PC-9 (cell line): ENCODE data around the gene DGKE. TPM values are rescaled to one million over a fixed set of nuclear protein-coding genes. Genes with fewer than 3 reads are reported as not detected.

Source experiments
- BruUV-seq: library from RNA; stranded (reverse); fragments of 400-500 nt; replicated peaks from 2 replicates; lab custom pipeline; 2021; lab: Mats Ljungman, UMichigan
- CTCF ChIA-PET: fragments of 300-600 bp; sonication (Branson Sonifier 250); formaldehyde crosslinking; loops from one replicate; lab custom pipeline; 2022; ENCODE audit warnings: antibody characterized with exemption; lab: Charles Lee
- POLR2A ChIA-PET: fragments of 300-600 bp; sonication (Branson Sonifier 250); formaldehyde crosslinking; loops from one replicate; lab custom pipeline; 2022; ENCODE audit warnings: antibody characterized with exemption; ENCODE audit not compliant: unreplicated experiment; lab: Charles Lee
- DNase-seq, 2 experiments: peaks; one replicate each; pipeline versions ENCODE4 v3.0.0 to v3.0.0-alpha.2; 2015 to 2022; ENCODE audit warnings: mixed read lengths in 1 of 2
- H2AFZ ChIP-seq: fragments of 200-600 bp; sonication (generic); 2 replicates; pipeline ENCODE4 v1.8.1; 2017; ENCODE audit warnings: antibody characterized with exemption
- H3F3A ChIP-seq: fragments of 200-600 bp; sonication (generic); 2 replicates; pipeline ENCODE4 v1.8.1; 2017; ENCODE audit warnings: antibody characterized with exemption, mild to moderate bottlenecking, low read depth; ENCODE audit not compliant: insufficient read depth
- H3K27ac ChIP-seq: fragments of 200-600 bp; sonication (generic); 2 replicates; pipeline ENCODE4 v1.6.1; 2016; ENCODE audit warnings: mixed run types
- H3K27me3 ChIP-seq: fragments of 200-600 bp; sonication (generic); 2 replicates; pipeline ENCODE4 v1.6.1; 2016; ENCODE audit warnings: low read depth, mixed run types; ENCODE audit not compliant: insufficient read depth
- H3K36me3 ChIP-seq: fragments of 200-600 bp; sonication (generic); 2 replicates; pipeline ENCODE4 v1.6.1; 2016; ENCODE audit warnings: low read depth, mixed run types
- H3K4me1 ChIP-seq: fragments of 200-600 bp; sonication (generic); replicated peaks from 2 replicates; pipeline ENCODE4 v1.6.1; 2016; ENCODE audit warnings: mixed run types; ENCODE audit not compliant: insufficient read depth
- H3K4me2 ChIP-seq: fragments of 200-600 bp; sonication (generic); 2 replicates; pipeline ENCODE4 v1.6.1; 2017; ENCODE audit warnings: mixed run types
- H3K4me3 ChIP-seq: fragments of 200-600 bp; sonication (generic); 2 replicates; pipeline ENCODE4 v1.6.1; 2016; ENCODE audit warnings: mixed run types
- H3K79me2 ChIP-seq: fragments of 200-600 bp; sonication (generic); 2 replicates; pipeline ENCODE4 v1.6.1; 2017; ENCODE audit warnings: low read depth, mixed run types
- H3K9me2 ChIP-seq: fragments of 200-600 bp; sonication (generic); 2 replicates; pipeline ENCODE4 v1.8.1; 2017; ENCODE audit warnings: mild to moderate bottlenecking; ENCODE audit not compliant: insufficient read depth
- H3K9me3 ChIP-seq: fragments of 200-600 bp; sonication (generic); 2 replicates; pipeline ENCODE4 v1.8.1; 2016; ENCODE audit warnings: low read depth; ENCODE audit not compliant: insufficient read depth
- H4K20me1 ChIP-seq: fragments of 200-600 bp; sonication (generic); 2 replicates; pipeline ENCODE4 v1.8.1; 2017; ENCODE audit not compliant: insufficient read depth
- CTCF ChIP-seq: fragments of 200-600 bp; sonication (generic); conservative IDR thresholded peaks from 2 replicates; pipeline ENCODE4 v1.6.1; 2017; ENCODE audit warnings: mixed run types, antibody characterized with exemption, mild to moderate bottlenecking, moderate library complexity
- EZH2 ChIP-seq: fragments of 200-600 bp; sonication (generic); IDR thresholded peaks from 2 replicates; pipeline ENCODE4 v1.8.0; 2017; ENCODE audit warnings: antibody characterized with exemption, low read depth
- intact Hi-C: fragments of 100-400 bp; cut with micrococcal nuclease; formaldehyde crosslinking; loops from one replicate; pipeline ENCODE4 v1.10.0; 2022; ENCODE audit not compliant: unreplicated experiment
- total RNA-seq: library from RNA; stranded (reverse); gene quantifications from 2 replicates; pipeline ENCODE4 v1.2.3, GENCODE V29; 2021

Gene DGKE
- total RNA-seq, 1 experiment from 2014 or later = 11.0 TPM

DNA sequence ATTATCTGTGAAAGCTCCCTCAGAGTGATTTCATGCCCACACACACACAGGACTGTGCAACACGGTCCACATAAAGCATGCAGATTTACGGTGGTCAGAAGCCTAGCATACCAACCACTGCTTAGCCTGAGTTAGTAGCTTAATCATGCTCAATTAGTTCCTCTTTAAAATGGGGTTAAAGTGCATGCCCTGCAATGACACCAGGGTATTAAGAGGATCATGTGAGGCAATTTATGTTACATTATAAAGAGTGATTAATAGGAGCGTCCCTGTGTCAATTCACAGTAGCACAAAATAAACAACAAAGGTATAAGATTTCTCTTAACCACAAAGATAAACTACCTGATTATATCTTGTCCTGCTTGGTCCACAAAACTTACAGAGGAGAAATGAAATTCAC, 40.0 kb upstream of the DGKE start:
- Histone ChIP-seq H3K27ac (no peak overlapping the region), H3K4me2 (peak overlapping the region; percentile 30), H3K4me3 (no peak overlapping the region), H3F3A (no peaks in the 10 kb centered on the region; the same call in 1 of the 2 replicates), H3K9me2 (no peaks in the 10 kb centered on the region), H2AFZ (no peak overlapping the region), H3K36me3 (no peaks in the 10 kb centered on the region), H3K4me1 (peaks cover 14% of the 10 kb centered on the region), H3K9me3 (0 out of 2 replicates have a peak, but pooled peaks cover 4% of the 10 kb centered on the region), H4K20me1 (no peaks in the 10 kb centered on the region), H3K27me3 (no peaks in the 10 kb centered on the region), H3K79me2 (no peaks in the 10 kb centered on the region)
- intact Hi-C loops = no loop called here
- BruUV-seq = no TSS peak
- TF ChIP-seq CTCF = no peak
- DNase-seq = peak in 1 of 2 experiments; percentile 59
- CTCF ChIA-PET = interaction anchor here (0.5 kb wide), 1 partner anchor 1066 kb away, joined by 3 read pairs; no protein-coding TSS in a partner anchor
- POLR2A ChIA-PET = no interaction called here

GRCh38 chr17:56795221-56795865, 38.6 kb upstream of the DGKE start:
- no peaks in the 10 kb centered on the region for H3K27me3 ChIP-seq
- no peaks in the 10 kb centered on the region; the same call in 1 of the 2 replicates for H3F3A ChIP-seq
- H3K9me2 ChIP-seq = no peaks in the 10 kb centered on the region
- no peak overlapping the region for H3K27ac ChIP-seq
- no peak overlapping the region for H2AFZ ChIP-seq
- intact Hi-C loops = no loop called here
- POLR2A ChIA-PET = no interaction called here
- H4K20me1 ChIP-seq = no peaks in the 10 kb centered on the region
- no peaks in the 10 kb centered on the region for H3K79me2 ChIP-seq
- no peak for TF ChIP-seq EZH2
- TF ChIP-seq CTCF = no peak
- H3K36me3 ChIP-seq = no peaks in the 10 kb centered on the region
- DNase-seq = no peak
- CTCF ChIA-PET = no interaction called here
- H3K9me3 ChIP-seq = 0 out of 2 replicates have a peak, but pooled peaks cover 4% of the 10 kb centered on the region
- H3K4me1 ChIP-seq = peaks cover 14% of the 10 kb centered on the region
- no peak overlapping the region for H3K4me3 ChIP-seq
- no TSS peak for BruUV-seq
- H3K4me2 ChIP-seq = no peak overlapping the region

- CTCF ChIA-PET = no interaction called here
- Histone ChIP-seq H4K20me1 (no peaks in the 10 kb centered on the region), H3K9me2 (no peaks in the 10 kb centered on the region), H3K27ac (no peak overlapping the region), H3K36me3 (no peaks in the 10 kb centered on the region), H3K27me3 (no peaks in the 10 kb centered on the region), H3K9me3 (0 out of 2 replicates have a peak, but pooled peaks cover 4% of the 10 kb centered on the region), H3K4me2 (no peak overlapping the region), H3K79me2 (no peaks in the 10 kb centered on the region), H3K4me1 (peaks cover 14% of the 10 kb centered on the region), H3F3A (no peaks in the 10 kb centered on the region; the same call in 1 of the 2 replicates), H3K4me3 (no peak overlapping the region), H2AFZ (no peak overlapping the region)
- DNase-seq = no peak
- BruUV-seq = no TSS peak
- POLR2A ChIA-PET = no interaction called here
- TF ChIP-seq EZH2 = no peak
- TF ChIP-seq CTCF = no peak
- intact Hi-C loops = no loop called here
These were observed 37.4 kb upstream of the DGKE start for GRCh38 chr17:56796536-56796935.
